K562 (cell line): ENCODE measurements around the gene OSM. TPM values are rescaled to one million over a fixed set of nuclear protein-coding genes. Genes with fewer than 3 reads are reported as not detected.
A peak's percentile ranks its signal among the peaks of the same experiment; 100 is the strongest.

Experiments used
- ATAC-seq: fragments of 200-7000 bp; cut with Tn5 transposase; 3 replicates; pipeline ENCODE4 v1.9.1; 2020; ENCODE audit warnings: moderate library complexity
- BruUV-seq: library from RNA; stranded (reverse); fragments of 400-500 nt; replicated peaks from 2 replicates; lab custom pipeline; 2021; lab: Mats Ljungman, UMichigan
- CTCF ChIA-PET: fragments of 300-600 bp; formaldehyde crosslinking; extraction: SDS; loops from one replicate; lab custom pipeline; 2021; ENCODE audit warnings: low intra/inter-chr PET ratio; lab: Yijun Ruan, JAX
- POLR2A ChIA-PET: fragments of 300-600, 350-650 bp; sonication (Branson Sonifier 250); formaldehyde crosslinking; extraction: SDS; loops from one replicate; lab custom pipeline; 2021; ENCODE audit warnings: antibody characterized with exemption, inconsistent platforms; lab: Yijun Ruan, JAX
- DNase-seq, 4 experiments: peaks; one replicate each; pipeline versions ENCODE4 v3.0.0 to v3.0.0-alpha.2; 2011 to 2018; ENCODE audit warnings: low spot score in 3 of 4, mixed read lengths in 3 of 4; ENCODE audit errors: extremely low read depth in 1 of 4
- FAIRE-seq: peaks from 2 replicates; lab custom pipeline; 2011; peaks lifted over from hg19 to GRCh38; lab: Jason Lieb, UNC
- H2AFZ ChIP-seq: 2 replicates; pipeline ENCODE4 v1.6.0; 2011; ENCODE audit warnings: low read depth, low read length, control low read depth, inconsistent platforms
- H3K27ac ChIP-seq: fragments of 200-600 bp; 3 replicates; pipeline ENCODE4 v1.8.0; 2011; ENCODE audit warnings: low read depth, mild to moderate bottlenecking, control low read depth, inconsistent platforms, low read length, moderate library complexity, mixed read lengths; ENCODE audit errors: extremely low read depth
- H3K27me3 ChIP-seq, 2 experiments: fragments of 300-600 bp in 1 of 2; 2 replicates in 1 of 2; 3 replicates in 1 of 2; pipeline versions ENCODE4 v1.6.0 to v1.8.0; 2011; ENCODE audit warnings: inconsistent platforms in 2 of 2, low read length in 2 of 2, mild to moderate bottlenecking in 1 of 2, mixed read lengths in 1 of 2, moderate library complexity in 1 of 2; ENCODE audit not compliant: control insufficient read depth in 2 of 2, insufficient read depth in 2 of 2
- H3K36me3 ChIP-seq: fragments of 300-600 bp; 3 replicates; pipeline ENCODE4 v1.8.0; 2011; ENCODE audit warnings: mild to moderate bottlenecking, low read length, inconsistent platforms; ENCODE audit not compliant: control insufficient read depth, insufficient read depth
- H3K4me1 ChIP-seq, 2 experiments: fragments of 200-600 bp in 1 of 2; replicated peaks in 1 of 2; 2 replicates in 1 of 2; 3 replicates in 1 of 2; pipeline versions ENCODE4 v1.5.1 to v1.8.0; 2011; ENCODE audit warnings: inconsistent platforms in 2 of 2, low read length in 2 of 2, mild to moderate bottlenecking in 1 of 2, mixed read lengths in 1 of 2, moderate library complexity in 1 of 2; ENCODE audit not compliant: control insufficient read depth in 2 of 2, insufficient read depth in 2 of 2
- H3K4me2 ChIP-seq: 2 replicates; pipeline ENCODE4 v1.6.1; 2011; ENCODE audit warnings: low read length, control low read depth, inconsistent platforms, mixed read lengths; ENCODE audit not compliant: insufficient read depth
- H3K4me3 ChIP-seq: fragments of 200-600 bp; sonication (generic), shearing (Covaris generic); 2 replicates; pipeline ENCODE4 v1.5.1; 2016; ENCODE audit warnings: control low read depth, inconsistent platforms
- H3K79me2 ChIP-seq: fragments of 200-600 bp; 3 replicates; pipeline ENCODE4 v1.8.0; 2011; ENCODE audit warnings: low read length, inconsistent platforms; ENCODE audit not compliant: control insufficient read depth, insufficient read depth
- H3K9ac ChIP-seq, 2 experiments: 2 replicates each; pipeline versions ENCODE4 v1.6.0 to v1.6.1; 2011; ENCODE audit warnings: low read depth in 2 of 2, low read length in 2 of 2, control low read depth in 1 of 2, inconsistent platforms in 1 of 2, mild to moderate bottlenecking in 1 of 2, mixed read lengths in 1 of 2; ENCODE audit not compliant: insufficient read depth in 1 of 2
- H3K9me1 ChIP-seq: one replicate; pipeline ENCODE4 v1.6.0; 2011; ENCODE audit warnings: inconsistent platforms, mild to moderate bottlenecking, low read length, moderate library complexity; ENCODE audit not compliant: control insufficient read depth, insufficient read depth
- H3K9me3 ChIP-seq: replicated peaks from 2 replicates; pipeline ENCODE4 v1.5.1; 2011; ENCODE audit warnings: low read depth, low read length, inconsistent platforms; ENCODE audit not compliant: control insufficient read depth, insufficient read depth
- H4K20me1 ChIP-seq: replicated peaks from 2 replicates; pipeline ENCODE4 v1.6.1; 2011; ENCODE audit warnings: low read length, inconsistent platforms, mixed read lengths; ENCODE audit not compliant: control insufficient read depth, insufficient read depth
- CBFB ChIP-seq: sonication (generic); formaldehyde crosslinking; IDR thresholded peaks from 2 replicates; pipeline ENCODE4 v1.4.0; 2020; ENCODE audit warnings: mild to moderate bottlenecking, missing genetic modification reagents
- CEBPB ChIP-seq: fragments of 450-650 bp; IDR thresholded peaks from 2 replicates; pipeline ENCODE4 v1.6.1; 2016; ENCODE audit warnings: missing genetic modification characterization, missing compliant biosample characterization
- CEBPG ChIP-seq, 3 experiments: fragments of 200-800 bp in 1 of 3; sonication (Bioruptor generic) in 1 of 3; sonication (generic) in 1 of 3; formaldehyde crosslinking in 1 of 3; IDR thresholded peaks in 2 of 3; conservative IDR thresholded peaks in 1 of 3; 2 replicates each; pipeline versions ENCODE4 v1.6.1 to v1.8.0; 2016 to 2022; ENCODE audit warnings: missing compliant biosample characterization in 2 of 3, missing genetic modification characterization in 2 of 3, mild to moderate bottlenecking in 1 of 3, missing genetic modification reagents in 1 of 3
- CTBP1 ChIP-seq: fragments of 450-650 bp; IDR thresholded peaks from 2 replicates; pipeline ENCODE4 v1.6.1; 2016; ENCODE audit warnings: borderline replicate concordance
- CTCFL ChIP-seq: IDR thresholded peaks from 2 replicates; pipeline ENCODE4 v1.6.1; 2011; ENCODE audit warnings: borderline replicate concordance, low read depth, mild to moderate bottlenecking, moderate library complexity, low read length; ENCODE audit not compliant: insufficient read depth, poor library complexity, severe bottlenecking
- HMG20A ChIP-seq: fragments of 450-650 bp; formaldehyde crosslinking; conservative IDR thresholded peaks from 2 replicates; pipeline ENCODE4 v1.4.0; 2020; ENCODE audit warnings: mild to moderate bottlenecking, mixed read lengths
- HSF4 ChIP-seq: fragments of 250-450 bp; sonication (Bioruptor Pico); IDR thresholded peaks from 2 replicates; pipeline ENCODE4 v2.1.2; 2022; ENCODE audit warnings: mild to moderate bottlenecking, moderate library complexity, borderline replicate concordance
- PTRF ChIP-seq: fragments of 450-650 bp; IDR thresholded peaks from 2 replicates; pipeline ENCODE4 v1.6.1; 2016; ENCODE audit warnings: mild to moderate bottlenecking, missing genetic modification characterization, missing compliant biosample characterization
- RBBP5 ChIP-seq: fragments of 200-600 bp; sonication (generic); IDR thresholded peaks from 2 replicates; pipeline ENCODE4 v1.6.1; 2012; ENCODE audit warnings: borderline replicate concordance, mild to moderate bottlenecking, low read length, control low read depth, inconsistent platforms; ENCODE audit not compliant: insufficient read depth, poor library complexity, severe bottlenecking
- SOX6 ChIP-seq: fragments of 450-650 bp; IDR thresholded peaks from 2 replicates; pipeline ENCODE4 v1.6.1; 2014; ENCODE audit warnings: mild to moderate bottlenecking
- SP2 ChIP-seq: IDR thresholded peaks from 2 replicates; pipeline ENCODE4 v1.6.1; 2011; ENCODE audit warnings: mild to moderate bottlenecking, low read depth, low read length, moderate library complexity; ENCODE audit not compliant: poor library complexity, severe bottlenecking; ENCODE audit errors: extremely low read depth
- STAG1 ChIP-seq: sonication (generic); formaldehyde crosslinking; IDR thresholded peaks from 2 replicates; pipeline ENCODE4 v1.5.0; 2020; ENCODE audit warnings: missing genetic modification reagents, borderline replicate concordance
- ZNF274 ChIP-seq: IDR thresholded peaks from 2 replicates; pipeline ENCODE4 v1.6.1; 2011; ENCODE audit warnings: low read depth, mild to moderate bottlenecking, low read length, moderate library complexity, borderline replicate concordance
- ZNF518B ChIP-seq: fragments of 250-450 bp; sonication (Bioruptor Pico); IDR thresholded peaks from 2 replicates; pipeline ENCODE4 v1.5.0; 2021; ENCODE audit warnings: mild to moderate bottlenecking, moderate library complexity
- ZSCAN29 ChIP-seq: fragments of 450-650 bp; IDR thresholded peaks from 2 replicates; pipeline ENCODE4 v1.6.1; 2017
- WGBS: fragments of 100-300 bp; shearing (Covaris generic); methylation state at CpG from one replicate; pipeline ENCODE4 v1.1.6; 2016; ENCODE audit warnings: low coverage, mixed read lengths; ENCODE audit not compliant: insufficient coverage; ENCODE audit errors: missing lambda C conversion rate; 5-methylcytosine and 5-hydroxymethylcytosine counted together
- in situ Hi-C: fragments of 300-500 bp; cut with MboI; formaldehyde crosslinking; loops from 4 replicates; pipeline ENCODE4 v1.15.0; 2018; ENCODE audit warnings: inconsistent platforms, mixed read lengths
- intact Hi-C: fragments of 100-400 bp; cut with micrococcal nuclease; formaldehyde crosslinking; loops from 2 replicates; pipeline ENCODE4 v1.14.2; 2022
- polyA plus RNA-seq, 8 experiments: library from polyadenylated mRNA; depleted of rRNA in 4 of 8; stranded (reverse) in 5 of 8; unstranded in 3 of 8; fragments of >200 nt; fragmentation: Nextera tagmentation in 2 of 8; fragmentation: Illumina TruSeq in 1 of 8; extraction: Ambion mirVana in 2 of 8; extraction: Trizol in 1 of 8; gene quantifications; 2 replicates each; pipeline versions ENCODE4 v1.2.1 to v1.2.3, GENCODE V29; 2011 to 2014; ENCODE audit warnings: inconsistent platforms in 1 of 8, missing spikeins in 1 of 8
- total RNA-seq, 7 experiments: library from RNA; depleted of rRNA in 6 of 7; stranded (reverse); fragments of >200 nt in 6 of 7; fragmentation: Illumina TruSeq in 2 of 7; extraction: Trizol in 2 of 7; gene quantifications; 2 replicates each; pipeline versions ENCODE4 v1.2.1 to v1.2.3, GENCODE V29; 2011 to 2021; ENCODE audit warnings: low replicate concordance in 1 of 7

The OSM gene
- total and polyA plus RNA-seq, 9 of the 15 experiments (the other 6 are each of a cell fraction or from before 2014, with no cell fraction given): 0.22 TPM; not detected in 8

GRCh38 chr22:30217698-30218560, 48.7 kb downstream of the OSM start:
- no peak overlapping the region for H3K27ac ChIP-seq
- no peaks in the 10 kb centered on the region for H3K79me2 ChIP-seq
- no peak overlapping the region for H3K4me3 ChIP-seq
- H3K27me3 ChIP-seq: peaks cover 0 to 23% of the 10 kb centered on the region in 2 experiments; a peak in 2 of 5 replicates
- intact Hi-C loops: loop anchor here (5.0 kb wide), 1 partner anchor 36 kb away; no protein-coding TSS in a partner anchor
- ChIA-PET CTCF (no interaction called here), POLR2A (interaction anchor here (0.5 kb wide), 1 partner anchor 9 kb away, joined by 3 read pairs; no protein-coding TSS in a partner anchor)
- H3K4me1 ChIP-seq: peaks cover 23 to 40% of the 10 kb centered on the region in 2 experiments; a peak in 4 of 5 replicates
- H3K4me2 ChIP-seq: no peak overlapping the region
- no peaks in the 10 kb centered on the region for H3K9me3 ChIP-seq
- no peaks in the 10 kb centered on the region for H3K36me3 ChIP-seq
- WGBS: 85% methylated on average over 13 of the region's 23 CpGs
- no peak overlapping the region for H2AFZ ChIP-seq
- peak overlapping the region in 1 of 2 experiments; percentile 26; a peak in 2 of 4 replicates for H3K9ac ChIP-seq
- in situ Hi-C loops: no loop called here
- FAIRE-seq: no peak
- no peaks in the 10 kb centered on the region for H3K9me1 ChIP-seq
- 0 out of 2 replicates have a peak, but pooled peaks cover 3% of the 10 kb centered on the region for H4K20me1 ChIP-seq
- no TSS peak for BruUV-seq
- ATAC-seq: no peak
- no peak for DNase-seq
- TF ChIP-seq CEBPB (tag) (no peak), PTRF (no peak), HSF4 (no peak), CEBPG (CRISPR knock-in tag; IDR thresholded peaks at IDR 0.05) (no peak), CEBPG (tag; conservative IDR thresholded peaks at IDR 0.05 in 1 of 2, IDR thresholded peaks at IDR 0.05 in 1 of 2) (no peak), ZNF274 (no peak), SOX6 (no peak), CBFB (CRISPR knock-in tag) (no peak), ZNF518B (no peak), ZSCAN29 (no peak), CTCFL (no peak), STAG1 (CRISPR knock-in tag) (no peak), CTBP1 (no peak), SP2 (no peak), RBBP5 (no peak), HMG20A (CRISPR knock-in tag) (no peak)
